ENCODE data around the gene PPP1R37.

Gene PPP1R37

GRCh38 chr19:45071969-45072790 lies 20.8 kb upstream of the PPP1R37 start:
- no peak for DNase-seq

GRCh38 chr19:45074744-45075300 lies 18.2 kb upstream of the PPP1R37 start:
- DNase-seq, result no peak

- DNase-seq, result no peak
Measured at GRCh38 chr19:45075301-45076028, 17.5 kb upstream of the PPP1R37 start.

- peak; percentile 67 for DNase-seq
Measured at GRCh38 chr19:45076029-45076850, 16.7 kb upstream of the PPP1R37 start, which contains the start of gene ZNF296. Gene ZNF296, minus strand, starts transcription at chr19:45076478. Its CDS starts 105 bp downstream, at chr19:45076373.

GRCh38 chr19:45076851-45077730 lies 15.9 kb upstream of the PPP1R37 start:
- no peak for DNase-seq

- no peak for DNase-seq
Measured at GRCh38 chr19:45078390-45079062, 14.5 kb upstream of the PPP1R37 start.

GRCh38 chr19:45079063-45079910 lies 13.7 kb upstream of the PPP1R37 start, which contains the start of gene GEMIN7:
Gene GEMIN7, plus strand, starts transcription at chr19:45079260. Its CDS starts 10,855 bp downstream, at chr19:45090115.
- DNase-seq, result peak; percentile 66

GRCh38 chr19:45079911-45080370 lies 13.0 kb upstream of the PPP1R37 start:
- DNase-seq, result no peak

- no peak for DNase-seq
Measured at GRCh38 chr19:45082170-45082569, 10.8 kb upstream of the PPP1R37 start.

GRCh38 chr19:45086480-45086879 lies 6.5 kb upstream of the PPP1R37 start:
- DNase-seq, result no peak

- DNase-seq, result peak; percentile 47
Measured at GRCh38 chr19:45087531-45087930, 5.4 kb upstream of the PPP1R37 start.

- DNase-seq, result no peak
Measured at GRCh38 chr19:45090034-45090433, 2.9 kb upstream of the PPP1R37 start.

GRCh38 chr19:45090606-45091005 lies 2.4 kb upstream of the PPP1R37 start:
- no peak for DNase-seq

GRCh38 chr19:45091031-45091923 lies 1.7 kb upstream of the PPP1R37 start:
- peak; percentile 97 for DNase-seq

GRCh38 chr19:45094137-45094536 lies 1.2 kb downstream of the PPP1R37 start:
- DNase-seq, result no peak

- no peak for DNase-seq
Measured at GRCh38 chr19:45094707-45095106, 1.7 kb downstream of the PPP1R37 start.

- no peak for DNase-seq
Measured at GRCh38 chr19:45095496-45096413, 2.8 kb downstream of the PPP1R37 start.

- no peak for DNase-seq
Measured at GRCh38 chr19:45096700-45097099, 3.7 kb downstream of the PPP1R37 start.

All from effector CD4-positive, alpha-beta T cell (primary cell).